ENCODE data around the gene WFDC12. TPM values are rescaled to one million over a fixed set of nuclear protein-coding genes. Genes with fewer than 3 reads are reported as not detected.

WFDC12 gene
- total RNA-seq, 1 donor = not detected

- TF ChIP-seq, protein P1, sequence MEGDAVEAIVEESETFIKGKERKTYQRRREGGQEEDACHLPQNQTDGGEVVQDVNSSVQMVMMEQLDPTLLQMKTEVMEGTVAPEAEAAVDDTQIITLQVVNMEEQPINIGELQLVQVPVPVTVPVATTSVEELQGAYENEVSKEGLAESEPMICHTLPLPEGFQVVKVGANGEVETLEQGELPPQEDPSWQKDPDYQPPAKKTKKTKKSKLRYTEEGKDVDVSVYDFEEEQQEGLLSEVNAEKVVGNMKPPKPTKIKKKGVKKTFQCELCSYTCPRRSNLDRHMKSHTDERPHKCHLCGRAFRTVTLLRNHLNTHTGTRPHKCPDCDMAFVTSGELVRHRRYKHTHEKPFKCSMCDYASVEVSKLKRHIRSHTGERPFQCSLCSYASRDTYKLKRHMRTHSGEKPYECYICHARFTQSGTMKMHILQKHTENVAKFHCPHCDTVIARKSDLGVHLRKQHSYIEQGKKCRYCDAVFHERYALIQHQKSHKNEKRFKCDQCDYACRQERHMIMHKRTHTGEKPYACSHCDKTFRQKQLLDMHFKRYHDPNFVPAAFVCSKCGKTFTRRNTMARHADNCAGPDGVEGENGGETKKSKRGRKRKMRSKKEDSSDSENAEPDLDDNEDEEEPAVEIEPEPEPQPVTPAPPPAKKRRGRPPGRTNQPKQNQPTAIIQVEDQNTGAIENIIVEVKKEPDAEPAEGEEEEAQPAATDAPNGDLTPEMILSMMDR (IDR thresholded peaks at IDR 0.05; ENCODE audit: insufficient read depth, low read length) = no peak
- no peak for DNase-seq (ENCODE audit: low read depth)
- no peak overlapping the region for H3K4me3 ChIP-seq (ENCODE audit: low read depth, low read length)
Observed at GRCh38 chr20:45077559-45077958, 46.7 kb downstream of the WFDC12 start.

Other genes starting within 250 kb of the WFDC12 start
- 174 and 180 TPM in 2 replicates for gene YWHAB, start 238.8 kb downstream of the WFDC12 start, total RNA-seq (ENCODE audit: low replicate concordance)
- gene PABPC1L, start 214.4 kb downstream of the WFDC12 start, total RNA-seq (ENCODE audit: low replicate concordance) = 7.9 and 13.8 TPM in 2 replicates
- gene TOMM34, start 164.1 kb downstream of the WFDC12 start, total RNA-seq (ENCODE audit: low replicate concordance) = 7.0 and 29.3 TPM in 2 replicates
- 20.8 and 41.6 TPM in 2 replicates for gene STK4, start 158.0 kb downstream of the WFDC12 start, total RNA-seq (ENCODE audit: low replicate concordance)
- gene KCNS1, start 23.3 kb downstream of the WFDC12 start, total RNA-seq (ENCODE audit: low replicate concordance) = 0.18 TPM in 1 of 2 replicates, not detected in the other
- not detected in 2 replicates for gene WFDC5, start 9.3 kb downstream of the WFDC12 start, total RNA-seq (ENCODE audit: low replicate concordance)
- gene PI3, start 50.4 kb upstream of the WFDC12 start, total RNA-seq (ENCODE audit: low replicate concordance) = not detected in 2 replicates
- gene SEMG1, start 82.6 kb upstream of the WFDC12 start, total RNA-seq (ENCODE audit: low replicate concordance) = not detected in 2 replicates
- not detected in 2 replicates for gene SEMG2, start 96.9 kb upstream of the WFDC12 start, total RNA-seq (ENCODE audit: low replicate concordance)
- 0.63 and 12.9 TPM in 2 replicates for gene SLPI, start 130.1 kb upstream of the WFDC12 start, total RNA-seq (ENCODE audit: low replicate concordance)
- not detected in 2 replicates for gene RBPJL, start 182.4 kb upstream of the WFDC12 start, total RNA-seq (ENCODE audit: low replicate concordance)
- gene MATN4, start 183.8 kb upstream of the WFDC12 start, total RNA-seq (ENCODE audit: low replicate concordance) = not detected in 2 replicates
- 91.1 and 150 TPM in 2 replicates for gene SDC4, start 224.0 kb upstream of the WFDC12 start, total RNA-seq (ENCODE audit: low replicate concordance)
- gene SYS1, start 238.7 kb upstream of the WFDC12 start, total RNA-seq (ENCODE audit: low replicate concordance) = 27.9 and 29.4 TPM in 2 replicates

Measured in fibroblast of the aortic adventitia (primary cell).